Panc1 (cell line): ENCODE data around the gene RNF34.

ENCODE experiments used
- TF ChIP-seq, protein P1 (sequence below): fragments of 450-650 bp; IDR thresholded peaks from 2 replicates; pipeline ENCODE4 v1.5.1; 2017; ENCODE audit warnings: mild to moderate bottlenecking
- TF ChIP-seq, protein P2 (sequence below), 2 experiments: IDR thresholded peaks; 2 replicates each; pipeline ENCODE4 v1.6.1; 2011 to 2012; ENCODE audit warnings: low read depth in 2 of 2, control low read depth in 1 of 2, low read length in 1 of 2, mild to moderate bottlenecking in 1 of 2, moderate library complexity in 1 of 2; ENCODE audit not compliant: insufficient read depth in 1 of 2

- TF ChIP-seq, protein P1, sequence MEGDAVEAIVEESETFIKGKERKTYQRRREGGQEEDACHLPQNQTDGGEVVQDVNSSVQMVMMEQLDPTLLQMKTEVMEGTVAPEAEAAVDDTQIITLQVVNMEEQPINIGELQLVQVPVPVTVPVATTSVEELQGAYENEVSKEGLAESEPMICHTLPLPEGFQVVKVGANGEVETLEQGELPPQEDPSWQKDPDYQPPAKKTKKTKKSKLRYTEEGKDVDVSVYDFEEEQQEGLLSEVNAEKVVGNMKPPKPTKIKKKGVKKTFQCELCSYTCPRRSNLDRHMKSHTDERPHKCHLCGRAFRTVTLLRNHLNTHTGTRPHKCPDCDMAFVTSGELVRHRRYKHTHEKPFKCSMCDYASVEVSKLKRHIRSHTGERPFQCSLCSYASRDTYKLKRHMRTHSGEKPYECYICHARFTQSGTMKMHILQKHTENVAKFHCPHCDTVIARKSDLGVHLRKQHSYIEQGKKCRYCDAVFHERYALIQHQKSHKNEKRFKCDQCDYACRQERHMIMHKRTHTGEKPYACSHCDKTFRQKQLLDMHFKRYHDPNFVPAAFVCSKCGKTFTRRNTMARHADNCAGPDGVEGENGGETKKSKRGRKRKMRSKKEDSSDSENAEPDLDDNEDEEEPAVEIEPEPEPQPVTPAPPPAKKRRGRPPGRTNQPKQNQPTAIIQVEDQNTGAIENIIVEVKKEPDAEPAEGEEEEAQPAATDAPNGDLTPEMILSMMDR, result no peak
- TF ChIP-seq, protein P2, sequence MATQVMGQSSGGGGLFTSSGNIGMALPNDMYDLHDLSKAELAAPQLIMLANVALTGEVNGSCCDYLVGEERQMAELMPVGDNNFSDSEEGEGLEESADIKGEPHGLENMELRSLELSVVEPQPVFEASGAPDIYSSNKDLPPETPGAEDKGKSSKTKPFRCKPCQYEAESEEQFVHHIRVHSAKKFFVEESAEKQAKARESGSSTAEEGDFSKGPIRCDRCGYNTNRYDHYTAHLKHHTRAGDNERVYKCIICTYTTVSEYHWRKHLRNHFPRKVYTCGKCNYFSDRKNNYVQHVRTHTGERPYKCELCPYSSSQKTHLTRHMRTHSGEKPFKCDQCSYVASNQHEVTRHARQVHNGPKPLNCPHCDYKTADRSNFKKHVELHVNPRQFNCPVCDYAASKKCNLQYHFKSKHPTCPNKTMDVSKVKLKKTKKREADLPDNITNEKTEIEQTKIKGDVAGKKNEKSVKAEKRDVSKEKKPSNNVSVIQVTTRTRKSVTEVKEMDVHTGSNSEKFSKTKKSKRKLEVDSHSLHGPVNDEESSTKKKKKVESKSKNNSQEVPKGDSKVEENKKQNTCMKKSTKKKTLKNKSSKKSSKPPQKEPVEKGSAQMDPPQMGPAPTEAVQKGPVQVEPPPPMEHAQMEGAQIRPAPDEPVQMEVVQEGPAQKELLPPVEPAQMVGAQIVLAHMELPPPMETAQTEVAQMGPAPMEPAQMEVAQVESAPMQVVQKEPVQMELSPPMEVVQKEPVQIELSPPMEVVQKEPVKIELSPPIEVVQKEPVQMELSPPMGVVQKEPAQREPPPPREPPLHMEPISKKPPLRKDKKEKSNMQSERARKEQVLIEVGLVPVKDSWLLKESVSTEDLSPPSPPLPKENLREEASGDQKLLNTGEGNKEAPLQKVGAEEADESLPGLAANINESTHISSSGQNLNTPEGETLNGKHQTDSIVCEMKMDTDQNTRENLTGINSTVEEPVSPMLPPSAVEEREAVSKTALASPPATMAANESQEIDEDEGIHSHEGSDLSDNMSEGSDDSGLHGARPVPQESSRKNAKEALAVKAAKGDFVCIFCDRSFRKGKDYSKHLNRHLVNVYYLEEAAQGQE (IDR thresholded peaks at IDR 0.05; ENCODE audit: insufficient read depth in 1 of 2, low read depth in 2 of 2, low read length in 1 of 2), result no peak
Measured at GRCh38 chr12:121467638-121468498, 68.0 kb downstream of the RNF34 start.
